ENCODE data around the gene DBNDD2.

Gene DBNDD2

DNA sequence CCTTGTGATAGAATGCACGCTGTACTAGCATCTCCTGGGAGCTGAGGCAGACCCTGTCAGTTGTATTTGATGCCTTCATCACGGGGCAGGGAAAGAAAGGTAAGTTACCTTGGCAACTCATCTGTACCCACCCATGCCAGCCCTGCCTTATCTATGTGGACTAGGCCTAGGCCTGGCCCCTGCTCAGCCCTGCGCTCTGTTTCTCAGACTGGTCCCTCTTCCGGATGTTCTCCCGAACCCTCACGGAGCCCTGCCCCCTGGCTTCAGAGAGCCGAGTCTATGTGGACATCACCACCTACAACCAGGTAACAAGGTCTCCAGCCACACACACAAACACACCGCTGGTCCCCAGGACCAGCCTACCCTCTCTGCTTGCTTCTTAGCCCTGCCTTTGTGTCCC is 12.0 kb downstream of the DBNDD2 start:
- Histone ChIP-seq H3K27me3 (ENCODE audit: insufficient read depth, low read length, poor library complexity, severe bottlenecking) (no peaks in the 10 kb centered on the region), H2AFZ (ENCODE audit: low read length) (no peak overlapping the region), H3K36me3 (ENCODE audit: insufficient read depth, low read length) (peaks cover 46% of the 10 kb centered on the region; the same call in 1 of the 2 replicates), H4K20me1 (ENCODE audit: insufficient read depth, low read length, poor library complexity, severe bottlenecking) (peaks cover 13% of the 10 kb centered on the region), H3K4me3 (ENCODE audit: low read length, poor library complexity, severe bottlenecking) (no peak overlapping the region), H3K4me1 (ENCODE audit: insufficient read depth, low read length, poor library complexity, severe bottlenecking) (peaks cover 17% of the 10 kb centered on the region), H3K4me2 (ENCODE audit: low read depth, low read length, poor library complexity, severe bottlenecking) (no peak overlapping the region), H3K9me3 (ENCODE audit: insufficient read depth, low read depth, low read length) (no peaks in the 10 kb centered on the region), H3K9me2 (replicated peaks; ENCODE audit: low read depth, low read length) (no peaks in the 10 kb centered on the region), H3K9ac (ENCODE audit: low read depth, low read length, poor library complexity, severe bottlenecking) (no peak overlapping the region), H3K79me2 (ENCODE audit: insufficient read depth, low read length) (peaks cover 39% of the 10 kb centered on the region), H3F3A (ENCODE audit: low read depth) (no peaks in the 10 kb centered on the region)
- TF ChIP-seq EZH2phosphoT487 (IDR thresholded peaks at IDR 0.05; ENCODE audit: borderline replicate concordance), result no peak
- TF ChIP-seq CTCF (conservative IDR thresholded peaks at IDR 0.05; ENCODE audit: low read length), result no peak

DNA sequence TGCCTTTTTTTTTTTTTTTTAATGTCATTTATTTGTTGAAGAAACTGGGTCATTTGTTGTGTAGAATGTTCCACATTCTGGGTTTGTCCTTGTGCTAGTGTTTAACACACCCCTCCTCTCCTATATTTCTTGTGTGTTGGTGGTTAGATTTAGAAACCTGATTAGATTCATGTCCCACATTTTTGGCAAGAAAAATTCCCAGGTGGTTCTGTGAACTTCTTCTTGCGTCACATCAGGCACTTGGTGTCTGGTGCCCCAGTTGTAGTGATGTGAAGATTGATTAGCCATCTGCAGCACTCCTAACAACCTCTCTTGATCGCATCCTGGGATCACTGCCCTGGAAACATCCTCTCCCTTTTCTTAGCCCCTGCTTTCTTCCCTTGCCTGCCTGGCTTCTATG is 15.6 kb downstream of the DBNDD2 start:
- peaks cover 55% of the 10 kb centered on the region; the same call in 1 of the 2 replicates for H3K36me3 ChIP-seq (ENCODE audit: insufficient read depth, low read length)

DNA sequence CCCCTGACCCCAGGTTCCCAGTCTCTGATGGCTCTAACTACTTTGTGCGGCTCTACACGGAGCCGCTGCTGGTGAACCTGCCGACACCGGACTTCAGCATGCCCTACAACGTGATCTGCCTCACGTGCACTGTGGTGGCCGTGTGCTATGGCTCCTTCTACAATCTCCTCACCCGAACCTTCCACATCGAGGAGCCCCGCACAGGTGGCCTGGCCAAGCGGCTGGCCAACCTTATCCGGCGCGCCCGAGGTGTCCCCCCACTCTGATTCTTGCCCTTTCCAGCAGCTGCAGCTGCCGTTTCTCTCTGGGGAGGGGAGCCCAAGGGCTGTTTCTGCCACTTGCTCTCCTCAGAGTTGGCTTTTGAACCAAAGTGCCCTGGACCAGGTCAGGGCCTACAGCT is 17.5 kb downstream of the DBNDD2 start:
- Histone ChIP-seq H4K20me1 (ENCODE audit: insufficient read depth, low read length, poor library complexity, severe bottlenecking) (no peaks in the 10 kb centered on the region), H3K9ac (ENCODE audit: low read depth, low read length, poor library complexity, severe bottlenecking) (no peak overlapping the region), H3K27me3 (ENCODE audit: insufficient read depth, low read length, poor library complexity, severe bottlenecking) (no peaks in the 10 kb centered on the region), H3F3A (ENCODE audit: low read depth) (no peaks in the 10 kb centered on the region), H3K4me1 (ENCODE audit: insufficient read depth, low read length, poor library complexity, severe bottlenecking) (no peaks in the 10 kb centered on the region), H3K4me3 (ENCODE audit: low read length, poor library complexity, severe bottlenecking) (no peak overlapping the region), H3K9me3 (ENCODE audit: insufficient read depth, low read depth, low read length) (no peaks in the 10 kb centered on the region), H2AFZ (ENCODE audit: low read length) (no peak overlapping the region), H3K79me2 (ENCODE audit: insufficient read depth, low read length) (no peaks in the 10 kb centered on the region), H3K36me3 (ENCODE audit: insufficient read depth, low read length) (peaks cover 42% of the 10 kb centered on the region; the same call in 1 of the 2 replicates), H3K9me2 (replicated peaks; ENCODE audit: low read depth, low read length) (no peaks in the 10 kb centered on the region), H3K4me2 (ENCODE audit: low read depth, low read length, poor library complexity, severe bottlenecking) (no peak overlapping the region)
- TF ChIP-seq EZH2phosphoT487 (IDR thresholded peaks at IDR 0.05; ENCODE audit: borderline replicate concordance) (no peak), CTCF (conservative IDR thresholded peaks at IDR 0.05; ENCODE audit: low read length) (no peak)

More for the DNA sequence above, 15.6 kb downstream of the DBNDD2 start:
- Histone ChIP-seq H2AFZ (ENCODE audit: low read length) (no peak overlapping the region), H3K4me2 (ENCODE audit: low read depth, low read length, poor library complexity, severe bottlenecking) (no peak overlapping the region), H3K79me2 (ENCODE audit: insufficient read depth, low read length) (peaks cover 5% of the 10 kb centered on the region; the same call in 1 of the 2 replicates), H4K20me1 (ENCODE audit: insufficient read depth, low read length, poor library complexity, severe bottlenecking) (no peaks in the 10 kb centered on the region), H3K9me3 (ENCODE audit: insufficient read depth, low read depth, low read length) (no peaks in the 10 kb centered on the region), H3K9me2 (replicated peaks; ENCODE audit: low read depth, low read length) (no peaks in the 10 kb centered on the region), H3K4me3 (ENCODE audit: low read length, poor library complexity, severe bottlenecking) (no peak overlapping the region), H3K4me1 (ENCODE audit: insufficient read depth, low read length, poor library complexity, severe bottlenecking) (no peaks in the 10 kb centered on the region), H3K27me3 (ENCODE audit: insufficient read depth, low read length, poor library complexity, severe bottlenecking) (no peaks in the 10 kb centered on the region), H3F3A (ENCODE audit: low read depth) (no peaks in the 10 kb centered on the region), H3K9ac (ENCODE audit: low read depth, low read length, poor library complexity, severe bottlenecking) (no peak overlapping the region)
- no peak for TF ChIP-seq EZH2phosphoT487 (IDR thresholded peaks at IDR 0.05; ENCODE audit: borderline replicate concordance)
- TF ChIP-seq CTCF (conservative IDR thresholded peaks at IDR 0.05; ENCODE audit: low read length), result no peak

Measured in Loucy (cell line).